GM12891 (cell line): ENCODE data around the gene NKD1.

ENCODE experiments used
- PAX5 ChIP-seq: IDR thresholded peaks from 2 replicates; pipeline ENCODE4 v1.6.1; 2011; ENCODE audit warnings: low read length, moderate library complexity, mild to moderate bottlenecking; ENCODE audit not compliant: insufficient read depth, severe bottlenecking
- POLR2A ChIP-seq: IDR thresholded peaks from 2 replicates; pipeline ENCODE4 v1.6.1; 2011; ENCODE audit warnings: low read depth, low read length, control low read depth
- POLR2AphosphoS5 ChIP-seq: IDR thresholded peaks from 2 replicates; pipeline ENCODE4 v1.6.1; 2011; ENCODE audit warnings: low read depth, low read length, control low read depth
- POU2F2 ChIP-seq: IDR thresholded peaks from 2 replicates; pipeline ENCODE4 v1.6.1; 2011; ENCODE audit warnings: low read depth, mild to moderate bottlenecking, control low read depth, low read length, moderate library complexity
- SPI1 ChIP-seq: IDR thresholded peaks from 2 replicates; pipeline ENCODE4 v1.6.1; 2011; ENCODE audit warnings: low read depth, low read length, control low read depth
- TAF1 ChIP-seq: IDR thresholded peaks from 2 replicates; pipeline ENCODE4 v1.6.1; 2011; ENCODE audit warnings: low read depth, low read length, control low read depth

GRCh38 chr16:50547340-50548124 lies 664 bp upstream of the NKD1 start:
- TF ChIP-seq SPI1 (no peak), POLR2AphosphoS5 (no peak), TAF1 (no peak), POLR2A (no peak), PAX5 (no peak), POU2F2 (no peak)
